ENCODE data around the gene JMJD6. TPM values are rescaled to one million over a fixed set of nuclear protein-coding genes. Genes with fewer than 3 reads are reported as not detected.

Gene JMJD6
- total RNA-seq, 2 donors from 2014 or later = 35.0 to 37.4 TPM

- H3K4me1 ChIP-seq = peaks cover 0 to 76% of the 10 kb centered on the region in 2 donors
- H3K9me3 ChIP-seq = no peaks in the 10 kb centered on the region
- TF ChIP-seq CTCF (IDR thresholded peaks at IDR 0.05) = peak in 1 of 2 donors; percentile 5
- H3K27ac ChIP-seq = peak overlapping the region; percentile 93 to 98
- H3K27me3 ChIP-seq = no peaks in the 10 kb centered on the region
- DNase-seq (ENCODE audit: low spot score) = no peak
- no peak overlapping the region for H3K4me3 ChIP-seq
- H3K36me3 ChIP-seq = peaks cover 59% of the 10 kb centered on the region
Measured at GRCh38 chr17:76683011-76683755, 43.2 kb downstream of the JMJD6 start.

- Histone ChIP-seq H3K27ac (peak overlapping the region; percentile 93 to 98), H3K4me3 (no peak overlapping the region), H3K27me3 (no peaks in the 10 kb centered on the region), H3K36me3 (peaks cover 68% of the 10 kb centered on the region), H3K9me3 (no peaks in the 10 kb centered on the region), H3K4me1 (peaks cover 0 to 67% of the 10 kb centered on the region in 2 donors)
- no peak for TF ChIP-seq CTCF (IDR thresholded peaks at IDR 0.05)
- DNase-seq (ENCODE audit: low spot score) = no peak
Measured at GRCh38 chr17:76682296-76682695, 44.1 kb downstream of the JMJD6 start.

GRCh38 chr17:76681222-76682137, 44.9 kb downstream of the JMJD6 start:
- TF ChIP-seq CTCF (IDR thresholded peaks at IDR 0.05) = peak; percentile 62 to 81
- no peak overlapping the region for H3K4me3 ChIP-seq
- no peaks in the 10 kb centered on the region for H3K9me3 ChIP-seq
- H3K4me1 ChIP-seq = peaks cover 0 to 59% of the 10 kb centered on the region in 2 donors
- peaks cover 69% of the 10 kb centered on the region for H3K36me3 ChIP-seq
- peak; percentile 87 for DNase-seq (ENCODE audit: low spot score)
- H3K27ac ChIP-seq = peak overlapping the region; percentile 93 to 98
- H3K27me3 ChIP-seq = no peaks in the 10 kb centered on the region

GRCh38 chr17:76679239-76679638, 47.2 kb downstream of the JMJD6 start:
- H3K36me3 ChIP-seq = peaks cover 57% of the 10 kb centered on the region
- no peaks in the 10 kb centered on the region for H3K9me3 ChIP-seq
- H3K27me3 ChIP-seq = no peaks in the 10 kb centered on the region
- no peak overlapping the region for H3K4me3 ChIP-seq
- H3K4me1 ChIP-seq = peaks cover 0 to 36% of the 10 kb centered on the region in 2 donors
- DNase-seq (ENCODE audit: low spot score) = no peak
- no peak for TF ChIP-seq CTCF (IDR thresholded peaks at IDR 0.05)
- no peak overlapping the region for H3K27ac ChIP-seq

- Histone ChIP-seq H3K4me1 (peaks cover 0 to 27% of the 10 kb centered on the region in 2 donors), H3K4me3 (no peak overlapping the region), H3K36me3 (peaks cover 49% of the 10 kb centered on the region), H3K9me3 (no peaks in the 10 kb centered on the region), H3K27ac (no peak overlapping the region), H3K27me3 (no peaks in the 10 kb centered on the region)
- DNase-seq (ENCODE audit: low spot score) = no peak
- TF ChIP-seq CTCF (IDR thresholded peaks at IDR 0.05) = no peak
Measured at GRCh38 chr17:76678330-76678729, 48.1 kb downstream of the JMJD6 start.
